RWPE1 (cell line): ENCODE measurements around the gene DNAH14.
"Not testable (repeated sequence)": the region's sequence is repeated elsewhere in the genome, so short reads cannot be mapped to it uniquely, and the experiment has no call there.

Source experiments
- CTCF ChIA-PET: fragments of 350-600 bp; sonication (Branson Sonifier 250); formaldehyde crosslinking; extraction: SDS; loops from one replicate; lab custom pipeline; 2021; lab: Yijun Ruan, JAX
- POLR2A ChIA-PET: fragments of 400-600 bp; formaldehyde crosslinking; extraction: SDS; loops from one replicate; lab custom pipeline; 2020; ENCODE audit warnings: antibody characterized with exemption; ENCODE audit not compliant: low non-redundant PET; lab: Yijun Ruan, JAX
- DNase-seq: peaks from one replicate; pipeline ENCODE4 v3.0.0; 2012; ENCODE audit warnings: low spot score
- H3K27ac ChIP-seq: fragments of 450-650 bp; 2 replicates; pipeline ENCODE4 v1.5.1; 2017
- CTCF ChIP-seq: fragments of 450-650 bp; conservative IDR thresholded peaks from 2 replicates; pipeline ENCODE4 v1.5.1; 2017; ENCODE audit warnings: low read depth, mild to moderate bottlenecking

The DNAH14 gene

GRCh38 chr1:224931605-224932004 lies 2.1 kb downstream of the DNAH14 start:
- no peak overlapping the region for H3K27ac ChIP-seq
- CTCF ChIA-PET: no interaction called here
- TF ChIP-seq CTCF: no peak
- POLR2A ChIA-PET: no interaction called here
- no peak for DNase-seq

GRCh38 chr1:224932607-224933249 lies 3.3 kb downstream of the DNAH14 start:
- no peak for DNase-seq
- CTCF ChIA-PET: no interaction called here
- no peak overlapping the region for H3K27ac ChIP-seq
- no peak for TF ChIP-seq CTCF
- POLR2A ChIA-PET: no interaction called here

GRCh38 chr1:224933584-224933983 lies 4.1 kb downstream of the DNAH14 start:
- no peak for TF ChIP-seq CTCF
- ChIA-PET CTCF (no interaction called here), POLR2A (no interaction called here)
- H3K27ac ChIP-seq: no peak overlapping the region
- no peak for DNase-seq

GRCh38 chr1:224938652-224939051 lies 9.2 kb downstream of the DNAH14 start:
- H3K27ac ChIP-seq: no peak overlapping the region
- no peak for TF ChIP-seq CTCF
- POLR2A ChIA-PET: no interaction called here
- CTCF ChIA-PET: no interaction called here
- no peak for DNase-seq

GRCh38 chr1:224939844-224940425 lies 10.5 kb downstream of the DNAH14 start:
- H3K27ac ChIP-seq: no peak overlapping the region
- ChIA-PET CTCF (no interaction called here), POLR2A (no interaction called here)
- no peak for DNase-seq
- no peak for TF ChIP-seq CTCF

- DNase-seq, H3K27ac ChIP-seq, CTCF ChIA-PET, POLR2A ChIA-PET: not testable (repeated sequence)
These were observed 11.3 kb downstream of the DNAH14 start for GRCh38 chr1:224940735-224941134.

GRCh38 chr1:224945651-224946348 lies 16.3 kb downstream of the DNAH14 start:
- DNase-seq, POLR2A ChIA-PET, H3K27ac ChIP-seq: not testable (repeated sequence)
- CTCF ChIA-PET: interaction anchor here (0.7 kb wide), 1 partner anchor 433 kb away, joined by 3 read pairs; no protein-coding TSS in a partner anchor

- DNase-seq, CTCF ChIA-PET, H3K27ac ChIP-seq, POLR2A ChIA-PET: not testable (repeated sequence)
These were observed 16.8 kb downstream of the DNAH14 start for GRCh38 chr1:224946349-224946691.
